Hepatic stellate cell (primary cell): ENCODE data around the gene GABPB1.

Experiments used
- DNase-seq: peaks from one replicate; pipeline ENCODE4 v3.0.0; 2011; ENCODE audit warnings: low spot score

Gene GABPB1

DNA sequence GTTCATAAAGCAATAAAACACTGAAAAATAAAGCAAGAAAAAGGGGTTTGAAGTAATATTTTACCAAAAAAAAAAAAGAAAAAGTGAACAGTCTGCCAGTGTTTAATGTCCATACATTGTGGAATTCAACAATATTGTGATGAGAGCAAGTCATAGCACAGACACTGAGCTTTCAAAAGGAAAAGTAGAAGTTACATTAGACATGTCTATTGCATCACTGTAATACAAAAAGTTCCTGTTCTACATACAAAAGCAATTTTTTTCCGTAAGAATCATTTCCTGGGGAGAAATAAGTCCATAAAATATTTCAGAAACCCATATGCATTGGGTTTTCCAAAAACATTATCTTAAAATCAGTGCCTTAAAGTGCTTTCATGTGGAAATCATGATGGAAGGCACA is 77.6 kb downstream of the GABPB1 start:
- no peak for DNase-seq

DNA sequence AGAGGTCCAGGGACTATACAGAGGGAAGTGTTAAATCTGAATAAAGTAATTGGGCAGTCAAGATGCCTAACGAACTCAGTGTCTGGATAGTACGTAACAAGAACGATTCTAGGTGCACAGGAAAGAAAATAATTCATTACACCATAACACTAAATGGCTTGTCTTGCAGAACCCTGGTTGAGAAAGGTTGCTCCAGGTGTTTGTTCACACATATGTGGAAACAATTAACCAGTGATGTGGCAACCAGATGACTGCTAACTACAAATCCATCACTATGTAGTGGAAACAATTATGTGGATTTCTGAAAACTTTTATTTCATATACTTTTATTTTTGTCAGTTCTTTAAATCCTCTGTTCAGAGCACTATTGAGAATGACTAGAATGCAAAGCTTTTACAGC is 79.1 kb downstream of the GABPB1 start:
- no peak for DNase-seq

DNA sequence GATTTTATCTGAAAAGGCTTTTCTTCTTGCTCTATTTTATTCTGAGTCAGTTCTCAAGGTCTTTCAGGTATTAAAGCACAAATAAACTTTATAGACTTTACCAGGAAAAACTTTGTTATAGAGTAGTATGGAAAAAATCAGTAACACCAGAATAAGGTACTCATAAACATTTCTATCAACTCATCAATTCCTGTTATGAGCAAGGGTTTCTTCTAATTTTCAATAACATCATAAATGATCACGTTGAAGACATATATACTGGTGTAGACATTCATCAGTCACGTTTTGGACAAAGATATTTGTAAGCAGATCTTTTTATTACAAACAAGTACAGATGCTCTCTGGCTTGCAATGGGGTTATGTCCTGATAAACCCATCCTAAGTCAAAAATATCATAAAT is 79.9 kb downstream of the GABPB1 start:
- no peak for DNase-seq

DNA sequence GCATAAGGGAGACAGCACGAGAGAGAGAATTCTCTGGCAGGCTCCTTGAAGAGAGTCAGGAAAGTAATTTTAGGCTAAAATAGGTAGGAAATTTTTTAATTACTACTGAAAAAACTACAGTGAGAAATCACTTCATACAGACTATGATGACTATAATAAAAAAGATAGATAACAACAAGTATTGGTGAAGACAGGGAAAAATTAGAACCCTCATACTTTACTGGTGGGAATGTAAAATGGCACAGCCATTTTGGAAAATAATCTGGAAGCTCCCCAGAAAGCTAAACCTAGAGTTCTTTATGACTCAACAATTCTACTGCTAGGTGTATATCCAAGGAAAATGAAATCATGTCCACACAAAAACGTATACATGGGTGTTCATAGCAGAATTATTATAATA is 87.4 kb downstream of the GABPB1 start:
- no peak for DNase-seq

DNA sequence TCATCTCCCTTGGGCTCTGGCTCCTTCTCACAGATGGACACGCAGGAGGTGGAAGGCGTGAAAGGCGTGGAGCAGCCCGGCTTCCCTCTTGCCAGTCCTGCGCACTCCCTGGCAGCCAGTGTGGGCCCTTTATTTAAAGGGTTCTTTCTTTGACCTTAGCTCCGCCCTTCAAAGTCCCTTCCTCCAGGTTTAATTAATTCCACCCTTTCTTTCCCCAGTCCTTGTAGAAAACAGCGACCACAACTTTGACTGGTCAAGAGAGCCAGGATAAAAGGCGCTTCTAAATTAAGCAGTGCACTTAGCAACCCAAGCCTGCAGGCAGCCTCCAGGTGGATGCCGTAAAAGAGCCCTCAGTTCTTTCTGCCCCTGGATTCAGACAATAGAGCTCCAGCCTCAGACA is 89.4 kb downstream of the GABPB1 start, which contains the start of gene HDC:
Gene HDC (minus strand): TSS at position 107 of the 400 bp plus-strand sequence. CDS start 103 bp downstream, at position 4.
- DNase-seq, result no peak

DNA sequence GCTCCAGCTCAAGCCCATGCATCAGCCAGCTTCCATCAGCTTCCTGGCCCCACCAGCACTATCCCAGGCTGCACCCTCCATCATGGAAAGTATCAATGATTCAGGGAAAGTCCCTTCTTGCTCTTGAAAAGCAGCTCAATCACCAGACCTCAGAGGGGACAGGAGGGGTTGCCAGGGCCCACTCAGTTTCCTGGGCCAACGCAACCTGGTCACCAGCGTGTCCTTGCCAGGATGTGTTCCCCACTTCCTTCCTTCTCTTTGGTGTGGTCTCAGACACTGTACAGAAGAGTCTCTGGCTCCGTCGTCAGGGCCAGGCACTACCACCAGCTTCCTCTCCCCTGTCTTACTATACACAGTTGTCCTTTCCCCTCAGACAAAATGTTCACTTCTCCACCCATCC is 92.5 kb downstream of the GABPB1 start:
- DNase-seq, result no peak

DNA sequence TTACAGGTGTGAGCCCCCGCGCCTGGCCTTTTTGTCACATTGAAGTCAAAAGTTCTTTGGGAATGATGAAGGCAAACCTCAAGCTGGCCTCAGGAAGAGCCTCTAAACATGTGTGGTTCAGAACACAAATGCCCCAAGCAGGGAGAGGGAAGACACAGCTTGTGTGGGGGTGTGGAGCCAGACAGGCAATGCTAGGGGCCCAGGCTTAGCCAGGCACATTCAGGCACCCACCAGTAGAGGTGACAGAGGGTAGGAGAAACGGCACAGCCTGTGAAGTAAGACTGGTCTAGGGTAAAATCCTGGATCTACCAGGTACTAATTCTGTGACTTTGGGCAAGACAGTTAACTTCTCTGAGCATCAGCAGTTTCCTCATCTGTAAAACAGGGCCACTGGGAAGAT is 93.0 kb downstream of the GABPB1 start:
- no peak for DNase-seq

DNA sequence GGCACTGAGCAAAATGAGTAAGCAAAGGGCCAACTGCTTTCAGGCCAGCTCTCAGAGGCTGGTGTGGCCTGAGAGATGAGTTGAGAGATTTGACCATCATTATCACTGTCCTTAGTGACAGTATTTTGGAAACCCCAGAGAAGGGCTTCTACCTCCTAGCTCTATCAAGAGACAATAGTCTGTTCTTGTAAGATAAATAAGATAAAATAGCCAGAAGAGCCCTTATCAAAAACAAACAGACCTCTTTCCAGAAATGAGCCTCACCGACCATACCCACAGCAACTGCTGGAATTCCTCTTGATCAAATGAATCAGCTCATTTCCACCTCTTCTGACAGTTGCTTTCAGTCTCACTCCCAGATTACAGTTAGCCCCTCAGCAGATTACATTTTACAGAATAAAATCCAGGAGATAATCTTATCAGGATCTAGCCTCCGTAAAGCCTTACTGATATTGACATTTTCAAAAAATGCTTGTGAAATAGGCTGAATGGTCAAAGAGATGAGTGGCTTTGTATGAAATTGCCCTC is 94.0 kb downstream of the GABPB1 start:
- no peak for DNase-seq

DNA sequence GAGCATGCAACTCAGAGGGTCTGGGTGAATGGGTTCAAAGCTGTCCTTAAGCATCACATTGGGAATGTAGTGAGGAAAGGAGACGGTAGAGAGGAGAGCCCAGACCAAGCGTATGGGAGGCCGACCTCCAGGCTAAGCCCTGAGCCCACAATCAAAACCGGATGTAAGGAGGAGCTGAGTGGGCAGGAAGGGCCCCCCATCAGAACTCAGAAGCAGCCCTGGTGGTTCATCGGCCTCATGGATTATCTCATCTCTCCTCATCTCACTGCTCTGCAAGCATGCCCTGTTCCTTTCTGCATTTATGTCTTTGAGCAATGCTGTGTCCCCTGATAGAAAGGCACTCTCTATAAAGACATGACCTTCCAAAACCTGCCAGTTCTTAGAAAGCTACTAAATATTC is 95.7 kb downstream of the GABPB1 start:
- DNase-seq, result no peak

DNA sequence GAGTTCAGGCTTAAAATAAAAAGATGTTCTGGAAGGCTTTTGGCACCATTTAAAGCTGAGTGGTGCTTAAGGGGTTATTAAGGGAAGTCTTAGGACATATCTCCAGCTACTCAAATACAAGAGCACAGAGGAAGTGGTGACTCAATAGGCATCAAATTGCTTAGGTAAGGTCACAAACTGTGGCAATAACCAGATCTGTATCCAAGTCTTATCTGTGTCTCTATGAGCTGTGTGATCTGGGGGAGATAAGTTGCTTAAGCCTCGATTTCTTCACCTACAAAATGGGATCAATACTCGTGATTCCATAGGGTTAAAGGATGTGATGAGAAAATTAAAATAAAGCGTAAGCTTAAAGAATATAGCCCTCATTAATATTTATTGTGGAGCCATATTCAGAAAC is 97.1 kb downstream of the GABPB1 start:
- DNase-seq, result no peak

DNA sequence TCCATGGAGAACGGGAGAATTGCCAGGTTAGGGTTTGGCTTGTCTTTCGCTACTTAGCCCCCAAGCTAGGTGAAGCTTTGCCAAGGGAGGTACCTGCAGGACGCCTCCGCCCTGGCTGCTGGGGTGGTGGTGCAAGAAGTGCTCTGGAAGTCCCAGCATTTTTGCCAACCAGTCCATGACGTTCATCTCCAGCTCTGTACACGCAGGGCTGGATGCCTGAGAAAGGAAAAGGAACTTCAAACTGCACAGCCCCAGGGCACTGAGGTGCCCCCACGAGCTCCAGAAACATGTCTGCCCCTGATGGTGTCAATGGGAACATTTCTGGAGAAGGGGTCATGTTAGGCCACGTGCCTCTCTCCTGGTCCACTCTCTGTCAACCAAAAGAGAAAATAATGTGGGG is 97.7 kb downstream of the GABPB1 start:
- no peak for DNase-seq

DNA sequence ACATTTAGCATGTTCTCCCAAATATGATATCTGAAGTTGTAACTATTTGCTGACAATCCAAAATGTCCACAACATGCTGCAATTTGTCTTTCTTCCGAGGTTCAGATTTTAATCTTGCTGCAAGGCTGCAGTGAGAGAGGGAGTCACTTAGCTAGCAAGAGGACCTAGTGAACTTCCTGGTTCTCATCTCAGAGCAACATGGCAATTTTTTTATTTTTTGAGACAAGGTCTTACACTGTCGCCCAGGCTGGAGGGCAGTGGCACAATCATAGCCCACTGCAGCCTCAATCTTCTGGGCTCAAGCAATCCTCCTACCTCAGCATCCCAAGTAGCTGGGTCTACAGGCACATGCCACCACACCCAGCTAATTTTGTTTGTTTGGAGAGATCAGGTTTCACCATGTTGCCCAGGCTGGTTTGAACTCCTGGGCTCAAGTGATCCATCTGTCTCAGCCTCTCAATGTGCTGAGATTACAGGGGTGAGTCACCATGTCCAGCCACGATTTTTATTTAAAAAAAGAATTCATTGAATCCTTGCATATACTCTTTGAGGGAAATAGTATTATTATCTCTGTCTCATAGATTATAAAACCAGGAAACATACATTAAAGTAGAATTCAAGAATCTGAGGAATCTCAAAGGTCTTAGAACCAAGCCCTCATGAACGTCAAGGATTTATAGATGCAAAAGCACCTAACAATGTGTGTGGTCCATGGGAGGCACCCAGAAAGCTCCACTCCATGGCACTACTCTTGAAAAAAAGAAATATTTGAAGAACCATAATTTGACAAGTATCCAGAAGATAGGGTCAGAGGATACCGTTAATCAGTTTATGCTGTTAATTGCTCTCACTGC is 98.6 kb downstream of the GABPB1 start:
- DNase-seq, result no peak

DNA sequence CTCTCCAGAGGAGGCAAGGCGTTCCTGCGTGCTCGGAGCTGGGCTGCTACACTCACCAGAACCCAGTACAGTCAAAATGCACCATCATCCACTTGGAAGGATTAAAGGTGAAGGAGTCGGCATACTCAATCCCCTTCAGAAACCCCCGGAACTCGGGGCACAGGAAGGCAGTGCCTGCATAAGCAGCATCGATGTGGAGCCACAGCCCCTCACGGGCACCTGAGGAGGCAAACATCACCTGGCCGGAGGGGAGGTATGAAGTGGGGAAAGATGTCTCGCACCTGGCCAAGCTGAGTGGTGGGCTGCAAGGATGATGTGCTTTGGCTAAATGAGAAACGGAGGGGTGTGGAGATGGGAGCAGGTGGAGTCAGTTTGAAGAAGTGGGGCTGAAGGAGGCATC is 102.4 kb downstream of the GABPB1 start:
- no peak for DNase-seq

DNA sequence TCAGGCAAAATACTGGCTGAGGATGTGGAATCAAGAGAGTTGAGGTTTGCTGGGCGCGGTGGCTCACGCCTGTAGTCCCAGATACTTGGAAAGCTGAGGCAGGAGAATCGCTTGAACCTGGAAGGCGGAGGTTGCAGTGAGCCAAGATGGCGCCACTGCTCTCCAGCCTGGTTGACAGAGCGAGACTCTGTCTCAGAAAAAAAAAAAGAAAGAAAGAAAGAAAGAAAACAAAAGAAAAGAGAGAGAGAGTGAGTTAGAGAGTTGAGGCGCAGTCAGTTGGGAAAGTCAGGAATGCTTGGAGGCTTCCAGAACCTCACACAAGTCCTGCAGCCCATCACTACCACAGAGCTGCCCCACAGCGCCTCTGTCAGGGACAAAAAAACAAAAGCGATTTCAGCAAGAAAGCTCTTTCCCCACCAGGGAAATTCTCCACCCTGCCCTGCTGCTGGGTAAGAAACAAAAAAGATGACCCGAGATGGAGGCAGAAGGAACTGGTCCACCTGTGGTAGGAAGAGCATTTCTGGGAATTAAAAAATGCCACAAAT is 103.3 kb downstream of the GABPB1 start:
- no peak for DNase-seq

DNA sequence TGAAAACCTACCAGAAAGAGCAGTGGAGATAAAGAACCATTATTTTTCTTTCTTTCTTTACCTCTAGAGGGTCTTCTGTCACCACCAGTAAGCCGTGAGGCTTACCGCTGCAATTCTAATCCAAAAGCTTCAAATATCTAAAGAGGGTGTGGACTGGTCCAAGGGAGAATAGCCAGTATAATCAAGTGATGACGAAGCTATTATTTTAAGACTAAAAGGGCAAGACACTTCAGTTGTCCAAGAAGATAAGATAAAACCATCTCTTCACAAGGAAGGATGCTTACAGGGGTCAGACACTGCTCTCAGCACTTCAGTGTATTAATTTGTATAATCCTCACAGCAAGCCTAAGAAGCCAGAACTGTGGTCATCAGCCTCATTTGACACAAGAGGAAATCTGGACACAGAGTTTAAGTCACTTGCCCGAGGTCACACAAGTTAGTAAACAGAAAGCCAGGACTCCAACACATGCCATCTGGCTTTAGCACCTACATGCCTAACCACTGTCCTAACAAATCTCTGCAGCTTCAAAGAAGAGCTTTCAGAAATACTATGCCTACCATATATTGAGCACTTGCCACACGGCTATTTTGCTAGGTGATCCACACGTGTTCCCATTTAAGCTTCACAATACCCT is 104.1 kb downstream of the GABPB1 start:
- DNase-seq, result no peak

DNA sequence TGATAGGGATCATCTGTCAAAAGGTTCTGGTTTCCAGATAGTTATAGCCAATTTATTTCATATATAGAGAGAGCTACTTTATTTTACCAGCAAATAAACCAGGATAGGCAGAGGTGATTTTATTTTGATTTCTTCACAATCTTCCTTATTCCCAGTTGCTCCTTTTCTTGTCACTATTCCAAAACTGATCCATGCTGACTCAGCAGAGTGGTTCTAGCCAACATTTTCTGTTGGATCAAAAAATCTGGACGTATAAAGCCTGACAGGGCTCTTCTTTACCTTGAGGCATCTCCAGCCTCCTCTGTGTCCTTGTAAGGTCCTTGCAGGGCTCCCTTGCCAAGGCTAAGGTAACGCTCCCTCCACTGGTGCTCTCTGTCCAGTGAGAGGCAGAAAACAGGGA is 105.3 kb downstream of the GABPB1 start:
- DNase-seq, result no peak

DNA sequence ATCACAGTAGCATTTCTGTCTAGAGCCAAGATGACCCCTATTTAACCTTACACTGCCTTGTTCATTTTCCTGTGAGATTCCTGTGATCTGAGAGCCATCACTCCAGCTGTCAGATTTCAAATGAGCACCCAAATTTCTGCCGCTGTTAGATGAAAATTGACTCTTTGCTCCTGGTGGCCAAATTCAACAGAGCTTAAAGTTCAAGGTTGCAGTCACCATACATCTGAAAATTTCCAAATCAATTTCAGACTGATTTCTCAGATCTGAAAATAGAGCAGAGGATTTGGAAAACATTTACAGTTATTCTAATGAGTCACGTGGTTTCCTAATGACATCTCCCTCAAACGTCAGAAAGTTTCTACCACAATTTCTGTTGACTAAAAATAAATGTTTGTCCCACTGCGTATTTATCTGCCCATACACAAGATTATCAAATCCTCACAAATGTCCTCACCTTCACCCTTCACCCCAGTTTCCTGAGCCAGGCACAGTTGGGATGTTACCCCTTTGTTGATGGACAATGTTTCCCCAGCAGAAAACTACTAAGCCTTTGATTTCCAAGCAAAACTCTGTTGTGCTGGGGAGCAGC is 105.9 kb downstream of the GABPB1 start:
- DNase-seq, result no peak

DNA sequence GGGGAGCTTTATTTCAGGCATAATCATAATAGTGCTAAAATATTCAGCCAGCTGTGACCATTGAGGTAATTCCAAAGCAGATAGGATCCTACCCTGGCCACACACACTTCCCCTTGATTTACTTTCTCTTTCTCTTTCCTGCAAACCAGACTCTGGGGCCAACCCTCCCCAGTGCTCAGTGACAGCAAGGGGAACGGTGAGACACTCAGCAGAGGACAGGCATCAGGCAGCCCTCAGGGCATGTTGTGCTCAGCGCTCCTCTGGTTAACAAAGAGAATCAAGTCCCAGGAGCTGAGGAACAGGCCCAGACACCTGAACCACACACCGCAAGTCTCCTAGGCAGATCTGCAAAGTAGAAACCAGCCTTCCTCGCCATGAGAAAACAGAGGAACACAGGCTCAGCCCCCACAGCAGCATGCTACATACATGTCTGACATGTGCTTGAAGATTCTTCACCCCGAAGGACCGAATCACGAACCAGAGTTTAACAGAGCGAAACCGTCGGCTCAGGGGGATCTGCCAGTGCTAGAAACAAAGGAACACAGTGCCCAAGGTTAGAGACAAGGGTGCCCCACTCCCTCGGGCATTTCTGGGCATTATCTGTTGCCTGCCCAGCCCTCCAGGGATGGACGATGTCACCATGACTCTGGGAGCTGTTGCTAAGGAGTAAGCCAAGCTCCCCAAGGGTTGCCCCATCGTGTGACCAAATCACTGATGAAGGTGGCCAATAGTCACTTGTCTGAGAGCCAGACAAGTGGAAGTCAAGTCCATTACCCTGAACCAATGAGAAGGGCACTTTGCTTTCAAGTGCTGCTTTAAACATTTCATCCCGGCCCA is 107.0 kb downstream of the GABPB1 start:
- no peak for DNase-seq

DNA sequence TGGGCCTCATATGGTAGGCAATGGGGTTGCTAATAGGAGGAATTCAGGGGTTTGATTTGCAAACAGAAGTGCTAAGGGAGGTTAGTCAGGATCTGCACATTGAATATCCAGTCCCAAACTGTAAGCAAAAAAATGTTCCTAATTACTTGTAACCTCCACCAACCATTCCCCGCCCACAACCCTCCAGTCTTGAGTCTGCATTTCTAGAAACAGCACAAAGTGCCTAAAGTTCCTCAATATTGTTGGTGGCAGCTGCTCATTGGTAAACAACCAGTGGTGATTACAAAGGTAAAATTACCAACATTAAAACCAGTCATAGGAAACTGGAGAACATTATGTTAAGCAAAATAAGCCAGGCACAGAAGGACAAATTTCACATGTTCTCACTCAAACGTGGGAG is 108.4 kb downstream of the GABPB1 start:
- DNase-seq, result no peak

DNA sequence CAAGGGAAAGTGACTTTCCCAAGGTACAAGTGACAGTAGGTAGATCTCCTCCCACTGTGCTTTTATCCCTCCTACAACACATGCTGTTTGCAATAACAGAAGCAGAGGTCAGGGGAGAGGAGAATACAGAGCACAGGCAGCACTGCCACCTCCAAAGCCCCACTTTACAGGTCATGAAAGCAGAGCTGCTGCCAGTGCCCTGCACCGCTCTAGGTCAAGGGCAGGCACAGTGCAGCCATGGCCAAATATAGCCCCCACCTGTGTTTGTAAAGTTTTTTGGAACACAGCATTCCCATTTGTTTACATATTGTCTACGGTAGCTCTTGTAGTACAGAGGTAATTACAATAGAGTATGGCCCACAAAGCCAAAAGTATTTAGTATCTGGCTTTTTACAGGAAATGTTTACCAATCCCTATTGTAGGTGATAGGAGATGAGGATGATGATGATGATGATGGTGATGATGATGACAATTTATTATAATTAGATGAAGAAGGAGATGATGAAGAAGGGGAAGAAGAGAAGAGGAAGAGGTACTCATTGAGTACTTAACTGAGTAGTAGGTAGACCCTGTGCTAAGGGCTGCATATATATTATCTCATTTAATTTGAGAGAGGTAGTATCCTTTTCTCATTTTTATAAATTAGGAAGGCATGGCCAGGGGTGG is 109.9 kb downstream of the GABPB1 start:
- DNase-seq, result no peak

DNA sequence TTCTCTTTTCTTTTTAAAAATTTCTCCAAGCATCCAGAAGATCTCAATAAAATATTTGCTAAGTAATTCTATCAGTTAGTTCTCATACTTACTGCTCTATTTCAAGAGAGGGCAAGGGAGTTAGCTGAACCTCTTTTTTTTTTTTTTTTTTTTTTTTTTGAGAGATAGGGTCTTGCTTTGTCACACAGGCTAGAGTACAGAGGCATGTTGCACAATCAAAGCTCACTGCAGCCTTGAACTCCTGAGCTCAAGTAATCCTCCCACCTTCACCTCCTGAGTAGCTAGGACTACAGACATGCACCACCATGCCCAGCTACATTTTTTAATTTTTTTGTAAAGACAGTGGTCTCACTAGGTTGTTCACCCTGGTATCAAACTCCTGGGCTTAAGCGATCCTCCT is 110.8 kb downstream of the GABPB1 start:
- no peak for DNase-seq
